ENCODE data around the gene CLCN7. TPM values are rescaled to one million over a fixed set of nuclear protein-coding genes. Genes with fewer than 3 reads are reported as not detected.

Gene CLCN7
- total and polyA plus RNA-seq, 9 donors: 16.3 to 70.9 (median 54.4) TPM

GRCh38 chr16:1436731-1437355 is 38.0 kb downstream of the CLCN7 start:
- Histone ChIP-seq H3K9me3 (no peaks in the 10 kb centered on the region), H3K4me1 (ENCODE audit: insufficient read depth) (no peaks in the 10 kb centered on the region), H3K27me3 (no peaks in the 10 kb centered on the region), H3K4me3 (no peak overlapping the region), H3K27ac (no peak overlapping the region), H3K36me3 (no peaks in the 10 kb centered on the region)
- no peak for DNase-seq
- no peak for TF ChIP-seq POLR2A (IDR thresholded peaks at IDR 0.05)
- no peak for TF ChIP-seq CTCF (IDR thresholded peaks at IDR 0.05)
- no peak for TF ChIP-seq EP300 (IDR thresholded peaks at IDR 0.05)
- intact Hi-C loops (cut with DNase I): no loop called here
- WGBS, 3 donors: 89 to 93% (median 90%) methylated on average over 47 of the region's 47 CpGs

GRCh38 chr16:1435921-1436697 is 38.7 kb downstream of the CLCN7 start:
- no peak overlapping the region for H3K27ac ChIP-seq
- H3K4me3 ChIP-seq: no peak overlapping the region
- DNase-seq: no peak
- no peak for TF ChIP-seq EP300 (IDR thresholded peaks at IDR 0.05)
- 73 to 83% (median 81%) methylated on average over 24 to 32 of the region's 32 CpGs for WGBS, 3 donors
- intact Hi-C loops (cut with DNase I): no loop called here
- H3K27me3 ChIP-seq: no peaks in the 10 kb centered on the region
- no peaks in the 10 kb centered on the region for H3K9me3 ChIP-seq
- H3K36me3 ChIP-seq: no peaks in the 10 kb centered on the region
- H3K4me1 ChIP-seq (ENCODE audit: insufficient read depth): no peaks in the 10 kb centered on the region

- H3K4me1 ChIP-seq (ENCODE audit: insufficient read depth): no peaks in the 10 kb centered on the region
- intact Hi-C loops (cut with DNase I): no loop called here
- TF ChIP-seq POLR2A (IDR thresholded peaks at IDR 0.05) (no peak), CTCF (IDR thresholded peaks at IDR 0.05) (no peak), EP300 (IDR thresholded peaks at IDR 0.05) (no peak)
- H3K4me3 ChIP-seq: no peak overlapping the region
- H3K9me3 ChIP-seq: no peaks in the 10 kb centered on the region
- 88 to 94% (median 91%) methylated on average over 37 to 40 of the region's 40 CpGs for WGBS, 3 donors
- H3K27me3 ChIP-seq: no peaks in the 10 kb centered on the region
- H3K36me3 ChIP-seq: no peaks in the 10 kb centered on the region
- H3K27ac ChIP-seq: no peak overlapping the region
- no peak for DNase-seq
Measured at GRCh38 chr16:1434644-1435592, 39.9 kb downstream of the CLCN7 start.

GRCh38 chr16:1433756-1434155 is 41.1 kb downstream of the CLCN7 start:
- H3K27ac ChIP-seq: no peak overlapping the region
- H3K36me3 ChIP-seq: no peaks in the 10 kb centered on the region
- TF ChIP-seq POLR2A (IDR thresholded peaks at IDR 0.05) (no peak), EP300 (IDR thresholded peaks at IDR 0.05) (no peak), CTCF (IDR thresholded peaks at IDR 0.05) (no peak)
- WGBS, 3 donors: 47 to 63% (median 47%) methylated on average over 19 to 22 of the region's 22 CpGs
- no peaks in the 10 kb centered on the region for H3K4me1 ChIP-seq (ENCODE audit: insufficient read depth)
- DNase-seq: no peak
- no peaks in the 10 kb centered on the region for H3K9me3 ChIP-seq
- intact Hi-C loops (cut with DNase I): no loop called here
- H3K27me3 ChIP-seq: no peaks in the 10 kb centered on the region
- no peak overlapping the region for H3K4me3 ChIP-seq

Data from ovary (tissue), 9 donors.